Measurements from ENCODE around the gene MBTD1.

DNA sequence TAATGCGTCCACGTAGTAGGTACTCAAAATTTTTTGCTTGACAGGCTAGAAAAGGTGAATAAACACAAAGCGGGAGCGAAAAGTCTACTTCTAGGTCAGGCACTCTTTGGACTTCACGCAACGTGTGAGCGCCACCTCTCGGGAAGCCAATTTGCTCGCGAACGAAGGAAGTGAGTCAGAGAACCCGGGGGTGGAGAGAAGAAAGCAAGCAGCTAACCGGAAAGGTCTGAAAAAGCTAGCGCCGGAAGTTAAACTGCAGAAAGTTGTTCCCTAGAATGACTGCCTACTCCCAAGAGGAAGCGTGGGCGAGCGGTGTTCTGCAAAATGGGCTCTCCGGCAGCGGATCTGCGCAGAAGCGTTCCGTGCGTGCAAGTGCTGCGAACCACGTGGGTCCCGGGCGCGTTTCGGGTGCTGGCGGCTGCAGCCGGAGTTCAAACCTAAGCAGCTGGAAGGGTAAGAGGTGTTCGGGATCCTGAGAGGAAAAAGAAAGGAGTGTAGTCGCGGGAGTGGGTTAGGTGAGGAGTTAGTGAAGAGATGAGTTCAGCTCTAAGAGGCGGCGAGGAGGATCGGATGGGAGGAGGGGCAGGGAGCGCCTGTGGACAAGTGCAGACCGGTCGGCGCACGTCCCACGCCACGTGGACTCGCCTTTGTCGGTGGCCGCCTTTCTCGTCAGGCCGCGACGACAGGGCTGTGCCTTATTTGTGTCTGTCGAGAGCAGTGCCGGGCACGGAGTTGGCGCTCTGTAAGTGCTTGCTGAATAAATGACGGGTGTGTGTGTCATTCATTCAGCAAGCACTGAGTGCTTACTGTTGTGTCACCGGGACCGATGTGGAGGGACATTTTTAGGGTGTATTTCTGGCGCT lies 106.4 kb downstream of the MBTD1 start, which contains the start of gene NME1:
- no peak for TF ChIP-seq CHD4 (IDR thresholded peaks at IDR 0.05; ENCODE audit: borderline replicate concordance)
- no peak for TF ChIP-seq EP300 (IDR thresholded peaks at IDR 0.05)
- peak; percentile 77 for TF ChIP-seq POLR2A (IDR thresholded peaks at IDR 0.05; ENCODE audit: low read length)
- TF ChIP-seq, protein P1, sequence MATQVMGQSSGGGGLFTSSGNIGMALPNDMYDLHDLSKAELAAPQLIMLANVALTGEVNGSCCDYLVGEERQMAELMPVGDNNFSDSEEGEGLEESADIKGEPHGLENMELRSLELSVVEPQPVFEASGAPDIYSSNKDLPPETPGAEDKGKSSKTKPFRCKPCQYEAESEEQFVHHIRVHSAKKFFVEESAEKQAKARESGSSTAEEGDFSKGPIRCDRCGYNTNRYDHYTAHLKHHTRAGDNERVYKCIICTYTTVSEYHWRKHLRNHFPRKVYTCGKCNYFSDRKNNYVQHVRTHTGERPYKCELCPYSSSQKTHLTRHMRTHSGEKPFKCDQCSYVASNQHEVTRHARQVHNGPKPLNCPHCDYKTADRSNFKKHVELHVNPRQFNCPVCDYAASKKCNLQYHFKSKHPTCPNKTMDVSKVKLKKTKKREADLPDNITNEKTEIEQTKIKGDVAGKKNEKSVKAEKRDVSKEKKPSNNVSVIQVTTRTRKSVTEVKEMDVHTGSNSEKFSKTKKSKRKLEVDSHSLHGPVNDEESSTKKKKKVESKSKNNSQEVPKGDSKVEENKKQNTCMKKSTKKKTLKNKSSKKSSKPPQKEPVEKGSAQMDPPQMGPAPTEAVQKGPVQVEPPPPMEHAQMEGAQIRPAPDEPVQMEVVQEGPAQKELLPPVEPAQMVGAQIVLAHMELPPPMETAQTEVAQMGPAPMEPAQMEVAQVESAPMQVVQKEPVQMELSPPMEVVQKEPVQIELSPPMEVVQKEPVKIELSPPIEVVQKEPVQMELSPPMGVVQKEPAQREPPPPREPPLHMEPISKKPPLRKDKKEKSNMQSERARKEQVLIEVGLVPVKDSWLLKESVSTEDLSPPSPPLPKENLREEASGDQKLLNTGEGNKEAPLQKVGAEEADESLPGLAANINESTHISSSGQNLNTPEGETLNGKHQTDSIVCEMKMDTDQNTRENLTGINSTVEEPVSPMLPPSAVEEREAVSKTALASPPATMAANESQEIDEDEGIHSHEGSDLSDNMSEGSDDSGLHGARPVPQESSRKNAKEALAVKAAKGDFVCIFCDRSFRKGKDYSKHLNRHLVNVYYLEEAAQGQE (IDR thresholded peaks at IDR 0.05) = no peak; the same call in 1 of the 2 replicates
